NCI-H774 (cell line): Measurements from ENCODE around the gene CDCA5.

ENCODE experiments used
- DNase-seq: peaks from one replicate; lab custom pipeline; 2025; lab: John Stamatoyannopoulos, UW

The CDCA5 gene

DNA sequence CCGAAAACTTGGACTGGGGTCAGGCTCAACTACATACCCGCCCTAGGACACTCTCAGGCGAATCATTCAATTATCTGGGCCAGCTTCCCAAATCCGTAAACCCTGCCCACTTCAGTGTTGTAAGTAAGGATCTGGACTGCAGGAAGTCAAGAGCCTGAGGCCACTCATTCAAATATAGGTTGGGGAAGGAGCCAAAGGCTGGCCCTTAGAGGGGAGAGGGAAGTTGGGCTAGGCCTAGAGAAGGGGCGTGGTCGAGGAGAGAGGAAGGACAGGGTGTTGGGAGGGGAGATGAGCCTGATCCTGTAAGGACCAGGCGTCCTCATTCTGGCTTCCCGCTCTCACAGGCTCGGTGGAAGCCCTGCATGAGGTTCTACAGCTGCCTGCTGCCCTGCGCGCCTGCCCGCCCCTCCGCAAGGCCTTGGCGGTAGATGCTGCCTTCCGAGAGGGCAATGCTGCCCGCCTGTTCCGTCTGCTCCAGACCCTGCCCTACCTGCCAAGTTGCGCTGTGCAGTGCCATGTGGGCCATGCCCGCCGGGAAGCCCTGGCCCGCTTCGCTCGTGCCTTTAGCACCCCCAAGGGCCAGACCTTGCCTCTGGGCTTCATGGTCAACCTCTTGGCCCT is 39.8 kb downstream of the CDCA5 start:
- DNase-seq, result no peak

DNA sequence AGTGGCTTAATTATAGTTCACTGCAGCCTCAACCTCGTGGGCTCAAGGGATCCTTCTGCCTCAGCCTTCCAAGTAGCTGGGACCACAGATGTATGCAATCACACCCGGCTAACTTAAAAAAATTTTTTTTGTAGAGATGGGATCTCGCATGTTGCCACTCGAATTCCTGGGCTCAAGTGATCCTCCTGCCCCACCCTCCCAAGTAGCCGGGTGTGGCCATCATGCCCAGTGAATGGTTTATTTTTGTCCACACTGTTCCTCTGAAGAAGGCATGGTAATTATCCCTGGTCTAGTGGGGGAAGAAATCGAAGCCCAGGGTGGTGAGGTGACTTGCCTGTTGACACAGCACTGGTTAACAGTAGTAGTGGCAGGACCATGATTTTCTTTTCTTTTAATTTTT is 40.9 kb downstream of the CDCA5 start:
- no peak for DNase-seq

DNA sequence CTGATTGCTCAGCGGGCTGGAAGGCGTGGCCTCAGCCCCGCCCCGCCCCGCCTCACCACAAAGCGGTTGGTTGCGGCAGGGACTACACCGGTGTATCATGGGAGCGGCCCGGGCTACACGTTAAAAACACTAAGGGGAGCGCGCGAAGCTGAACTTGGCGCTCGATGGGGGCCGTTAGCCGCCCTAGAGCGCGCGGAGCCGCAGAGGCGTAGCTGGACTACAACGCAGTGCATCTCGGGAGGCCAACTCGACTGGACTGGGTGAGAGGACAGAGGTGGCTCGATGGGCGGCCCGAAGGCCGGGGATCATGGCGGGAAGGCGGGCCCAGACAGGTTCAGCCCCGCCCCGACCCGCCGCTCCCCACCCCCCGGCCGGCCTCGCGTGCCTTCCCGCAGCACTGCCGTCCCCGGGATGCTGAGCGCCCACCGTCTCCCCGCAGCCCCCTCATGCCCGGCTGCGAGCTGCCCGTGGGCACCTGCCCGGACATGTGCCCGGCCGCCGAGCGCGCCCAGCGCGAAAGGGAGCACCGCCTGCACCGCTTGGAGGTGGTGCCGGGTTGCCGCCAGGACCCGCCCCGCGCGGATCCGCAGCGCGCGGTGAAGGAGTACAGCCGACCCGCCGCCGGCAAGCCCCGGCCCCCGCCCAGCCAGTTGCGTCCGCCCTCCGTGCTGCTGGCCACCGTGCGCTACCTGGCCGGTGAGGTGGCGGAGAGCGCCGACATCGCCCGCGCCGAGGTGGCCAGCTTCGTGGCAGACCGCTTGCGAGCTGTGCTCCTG is 42.8 kb downstream of the CDCA5 start, which contains the start of gene SAC3D1:
TSS of gene SAC3D1 (plus strand) at position 364 of the 776 bp plus-strand sequence. CDS start at position 447, 83 bp downstream.
- DNase-seq, result peak; percentile 96

DNA sequence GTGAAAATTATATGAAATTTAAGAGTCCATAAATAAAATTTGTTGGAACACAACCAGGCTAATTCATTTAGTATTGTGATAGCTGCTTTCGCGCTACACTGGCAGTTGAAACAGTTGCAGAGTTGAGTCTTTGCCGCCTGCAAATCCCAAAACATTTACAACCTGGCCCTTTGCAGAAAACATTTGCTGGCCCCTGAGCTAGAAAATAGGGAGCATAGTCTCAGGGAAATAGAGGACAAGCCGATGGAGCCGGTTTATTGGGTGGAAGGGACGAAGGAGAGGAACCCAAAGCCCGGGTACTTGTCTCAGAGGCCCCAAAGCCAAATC is 43.4 kb downstream of the CDCA5 start:
- DNase-seq, result no peak

DNA sequence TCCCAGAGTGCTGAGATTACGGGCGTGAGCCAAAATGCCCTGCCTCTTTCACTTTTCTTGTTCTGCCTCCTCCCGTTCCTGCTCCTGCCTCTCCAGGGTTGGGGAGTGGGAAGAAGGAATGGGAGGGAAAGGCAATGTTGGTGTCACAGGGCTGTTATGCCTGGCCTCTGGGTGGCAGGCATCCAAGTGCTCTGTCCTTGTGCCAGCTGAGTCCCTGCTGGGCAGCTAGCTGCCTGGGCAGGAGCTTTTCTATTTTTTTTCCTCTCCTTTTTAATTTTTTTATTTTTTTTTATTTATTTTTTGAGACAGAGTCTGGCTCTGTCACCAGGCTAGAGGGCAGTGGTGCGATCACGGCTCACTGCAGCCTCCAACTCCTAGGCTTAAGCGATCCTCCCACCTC is 46.9 kb downstream of the CDCA5 start:
- DNase-seq, result no peak

DNA sequence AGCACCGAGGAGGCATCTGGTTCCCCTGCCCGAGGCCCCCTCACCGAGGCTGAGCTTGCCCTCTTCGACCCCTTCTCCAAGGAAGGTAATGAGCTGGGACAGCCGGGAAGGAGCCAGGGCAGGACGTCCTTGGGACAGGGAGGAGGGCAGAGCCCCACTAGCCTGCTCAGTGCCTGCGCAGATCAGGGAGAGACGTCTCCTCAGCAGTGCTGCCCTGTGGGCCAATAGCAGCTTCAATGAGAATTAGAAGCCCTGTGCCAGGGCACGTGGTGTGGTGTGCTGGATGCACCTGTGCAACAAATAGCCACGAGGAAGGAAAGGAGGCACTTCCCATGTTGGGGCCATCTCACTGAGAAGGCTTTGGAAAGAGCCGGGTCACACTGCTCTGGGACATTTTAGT is 48.3 kb downstream of the CDCA5 start:
- DNase-seq, result no peak

DNA sequence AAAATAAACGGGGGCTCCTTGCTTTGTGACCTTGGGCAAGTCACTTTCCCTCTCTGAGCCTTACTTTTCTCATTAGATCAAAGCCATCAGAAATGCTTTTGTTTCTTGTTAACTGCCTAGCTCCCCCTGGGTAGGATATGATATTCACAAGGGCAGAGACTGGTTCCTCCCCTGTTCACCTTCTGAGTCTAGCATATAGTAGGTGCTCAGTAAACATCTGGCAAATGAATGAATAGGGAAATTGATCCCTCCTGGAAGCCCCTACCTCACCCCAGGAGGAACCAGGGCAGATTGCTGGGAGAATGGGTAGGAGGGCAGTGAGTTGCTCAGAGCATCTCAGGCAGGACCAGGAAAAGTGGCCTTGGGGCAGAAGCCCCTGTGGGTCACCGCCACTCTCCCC is 49.4 kb downstream of the CDCA5 start:
- no peak for DNase-seq

DNA sequence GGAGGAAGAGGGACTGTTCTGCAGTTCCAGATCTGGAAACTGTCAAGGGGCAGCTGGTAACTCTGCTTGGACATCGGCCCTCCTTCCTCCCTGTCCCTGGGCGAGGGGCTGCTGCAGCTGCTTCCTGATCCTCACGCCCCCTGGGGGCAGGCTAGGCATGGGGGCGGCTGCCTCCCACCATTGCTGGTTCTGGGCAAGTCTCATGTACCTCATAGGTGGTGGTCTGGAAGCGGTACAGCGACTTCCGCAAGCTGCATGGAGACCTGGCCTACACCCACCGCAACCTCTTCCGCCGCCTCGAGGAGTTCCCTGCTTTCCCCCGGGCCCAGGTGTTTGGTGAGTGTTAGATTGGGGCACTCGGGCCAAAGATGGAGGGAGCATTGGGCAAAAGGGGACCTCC is 51.6 kb downstream of the CDCA5 start:
- DNase-seq, result no peak
